HEK293 (cell line): ENCODE measurements around the gene SELENOO.

Experiments
- CTCF ChIA-PET: fragments of 350-600 bp; formaldehyde crosslinking; extraction: SDS; loops from one replicate; lab custom pipeline; 2021; ENCODE audit warnings: antibody characterized with exemption; lab: Yijun Ruan, JAX
- POLR2A ChIA-PET: fragments of 300-600 bp; formaldehyde crosslinking; extraction: SDS; loops from one replicate; lab custom pipeline; 2020; ENCODE audit warnings: antibody characterized with exemption, inconsistent platforms; lab: Yijun Ruan, JAX
- H3K27ac ChIP-seq: fragments of 200-500 bp; sonication (Bioruptor generic); 2 replicates; pipeline ENCODE4 v1.5.1; 2014; ENCODE audit warnings: low read depth, low read length, control low read depth, inconsistent platforms; ENCODE audit errors: extremely low read depth
- H3K36me3 ChIP-seq, 2 experiments: fragments of 200-500 bp in 1 of 2; sonication (Bioruptor generic) in 1 of 2; 1 replicate in 1 of 2; 2 replicates in 1 of 2; pipeline ENCODE4 v1.5.1; 2014 to 2017; ENCODE audit warnings: inconsistent platforms in 2 of 2, low read length in 2 of 2; ENCODE audit not compliant: control insufficient read depth in 2 of 2, insufficient read depth in 1 of 2
- H3K4me1 ChIP-seq: fragments of 200-500 bp; sonication (Bioruptor generic); 2 replicates; pipeline ENCODE4 v1.5.1; 2014; ENCODE audit warnings: mild to moderate bottlenecking, low read length, inconsistent platforms; ENCODE audit not compliant: control insufficient read depth, insufficient read depth
- H3K4me3 ChIP-seq: 2 replicates; pipeline ENCODE4 v1.5.1; 2011; ENCODE audit warnings: low read depth, mild to moderate bottlenecking, control low read depth, low read length, moderate library complexity
- H3K9me3 ChIP-seq: fragments of 200-500 bp; sonication (Bioruptor generic); 2 replicates; pipeline ENCODE4 v1.5.1; 2014; ENCODE audit warnings: low read depth, low read length, inconsistent platforms; ENCODE audit not compliant: control insufficient read depth, insufficient read depth
- EGR2 ChIP-seq: fragments of 450-650 bp; formaldehyde crosslinking; IDR thresholded peaks from 2 replicates; pipeline ENCODE4 v1.5.1; 2016; ENCODE audit warnings: low read depth, missing biosample characterization, missing genetic modification characterization
- ELK4 ChIP-seq: IDR thresholded peaks from 2 replicates; pipeline ENCODE4 v1.6.1; 2011; ENCODE audit warnings: mild to moderate bottlenecking, low read depth, low read length, borderline replicate concordance
- HOXA7 ChIP-seq: sonication (generic); formaldehyde crosslinking; IDR thresholded peaks from 2 replicates; pipeline ENCODE4 v1.8.1; 2022; ENCODE audit warnings: missing genetic modification reagents, borderline replicate concordance
- KLF16 ChIP-seq: fragments of 450-650 bp; formaldehyde crosslinking; IDR thresholded peaks from 2 replicates; pipeline ENCODE4 v1.5.1; 2017; ENCODE audit warnings: missing biosample characterization, missing genetic modification characterization
- SCRT1 ChIP-seq: fragments of 450-650 bp; formaldehyde crosslinking; IDR thresholded peaks from 2 replicates; pipeline ENCODE4 v1.5.1; 2016; ENCODE audit warnings: missing biosample characterization, missing genetic modification characterization, borderline replicate concordance
- TSHZ1 ChIP-seq: fragments of 450-650 bp; formaldehyde crosslinking; IDR thresholded peaks from 2 replicates; pipeline ENCODE4 v1.5.1; 2016; ENCODE audit warnings: missing biosample characterization, missing genetic modification characterization, borderline replicate concordance
- ZBTB48 ChIP-seq: fragments of 450-650 bp; formaldehyde crosslinking; IDR thresholded peaks from 2 replicates; pipeline ENCODE4 v1.5.1; 2016; ENCODE audit warnings: missing biosample characterization, missing genetic modification characterization
- ZFP3 ChIP-seq: fragments of 450-650 bp; formaldehyde crosslinking; IDR thresholded peaks from 2 replicates; pipeline ENCODE4 v1.5.1; 2016; ENCODE audit warnings: low read depth, missing biosample characterization, missing genetic modification characterization
- ZIC2 ChIP-seq: fragments of 450-650 bp; formaldehyde crosslinking; IDR thresholded peaks from 2 replicates; pipeline ENCODE4 v1.5.1; 2016; ENCODE audit warnings: missing biosample characterization, missing genetic modification characterization
- ZNF114 ChIP-seq: fragments of 450-650 bp; formaldehyde crosslinking; IDR thresholded peaks from 2 replicates; pipeline ENCODE4 v1.5.0; 2017; ENCODE audit warnings: missing biosample characterization, missing genetic modification characterization
- ZNF184 ChIP-seq: fragments of 450-650 bp; IDR thresholded peaks from 2 replicates; pipeline ENCODE4 v1.5.1; 2018; ENCODE audit warnings: missing biosample characterization, mild to moderate bottlenecking, missing genetic modification characterization
- ZNF248 ChIP-seq: fragments of 450-650 bp; formaldehyde crosslinking; IDR thresholded peaks from 2 replicates; pipeline ENCODE4 v1.5.1; 2017; ENCODE audit warnings: missing biosample characterization, missing genetic modification characterization
- ZNF335 ChIP-seq: fragments of 450-650 bp; formaldehyde crosslinking; conservative IDR thresholded peaks from 2 replicates; pipeline ENCODE4 v1.5.1; 2016; ENCODE audit warnings: missing biosample characterization, missing genetic modification characterization
- ZNF394 ChIP-seq: fragments of 450-650 bp; formaldehyde crosslinking; IDR thresholded peaks from 2 replicates; pipeline ENCODE4 v1.5.1; 2016; ENCODE audit warnings: missing biosample characterization, missing genetic modification characterization, mild to moderate bottlenecking, moderate library complexity, borderline replicate concordance
- ZNF518A ChIP-seq: fragments of 450-650 bp; formaldehyde crosslinking; conservative IDR thresholded peaks from 2 replicates; pipeline ENCODE4 v1.5.1; 2016; ENCODE audit warnings: low read depth, missing biosample characterization, missing genetic modification characterization
- ZNF529 ChIP-seq: fragments of 450-650 bp; formaldehyde crosslinking; IDR thresholded peaks from 2 replicates; pipeline ENCODE4 v1.5.1; 2017; ENCODE audit warnings: missing genetic modification characterization, missing biosample characterization; ENCODE audit not compliant: insufficient replicate concordance
- ZNF548 ChIP-seq: fragments of 450-650 bp; formaldehyde crosslinking; IDR thresholded peaks from 2 replicates; pipeline ENCODE4 v1.5.1; 2016; ENCODE audit warnings: missing biosample characterization, missing genetic modification characterization
- ZNF626 ChIP-seq: fragments of 450-650 bp; sonication (Bioruptor Pico); formaldehyde crosslinking; IDR thresholded peaks from 2 replicates; pipeline ENCODE4 v1.5.1; 2018; ENCODE audit warnings: missing biosample characterization, missing genetic modification characterization, inconsistent platforms
- ZNF629 ChIP-seq: fragments of 450-650 bp; formaldehyde crosslinking; IDR thresholded peaks from 2 replicates; pipeline ENCODE4 v1.5.1; 2017; ENCODE audit warnings: missing biosample characterization, missing genetic modification characterization
- ZNF747 ChIP-seq: fragments of 450-650 bp; formaldehyde crosslinking; IDR thresholded peaks from 2 replicates; pipeline ENCODE4 v1.5.1; 2016; ENCODE audit warnings: missing biosample characterization, missing genetic modification characterization

The SELENOO gene

GRCh38 chr22:50186761-50187523 is 13.9 kb upstream of the SELENOO start:
- peak overlapping the region; percentile 78 for H3K27ac ChIP-seq
- CTCF ChIA-PET = interaction anchor here (0.6 kb wide), 1 partner anchor 17 kb away, joined by 4 read pairs; no protein-coding TSS in a partner anchor
- TF ChIP-seq EGR2 (tag by site-specific recombination) (no peak), ZNF335 (tag by site-specific recombination) (peak; percentile 25), ZNF529 (tag by site-specific recombination) (no peak), HOXA7 (CRISPR knock-in tag) (no peak)
- TF ChIP-seq, all 188 proteins: peak for 1
- POLR2A ChIA-PET = no interaction called here
- H3K4me1 ChIP-seq = peaks cover 30% of the 10 kb centered on the region
- H3K36me3 ChIP-seq = peaks cover 4 to 19% of the 10 kb centered on the region in 2 experiments; a peak in 2 of 3 replicates
- peak overlapping the region; percentile 81 for H3K4me3 ChIP-seq
- no peaks in the 10 kb centered on the region for H3K9me3 ChIP-seq

GRCh38 chr22:50188356-50188755 is 12.5 kb upstream of the SELENOO start:
- H3K4me3 ChIP-seq = no peak overlapping the region
- no peak overlapping the region for H3K27ac ChIP-seq
- TF ChIP-seq ZBTB48 (tag by site-specific recombination) = 0 out of 2 replicates have a peak, but pooled peaks have one; percentile 19
- TF ChIP-seq ZNF518A = no peak
- TF ChIP-seq ZNF548 (tag by site-specific recombination) = no peak
- no peak for TF ChIP-seq ZNF626
- 0 out of 2 replicates have a peak, but pooled peaks have one; percentile 46 for TF ChIP-seq ZNF394 (tag by site-specific recombination)
- ChIA-PET POLR2A (interaction anchor here (0.6 kb wide), 2 partner anchors 75 to 137 kb away, joined by 3 to 7 read pairs; no protein-coding TSS in a partner anchor), CTCF (interaction anchor here (0.6 kb wide), 1 partner anchor 313 kb away, joined by 4 read pairs; no protein-coding TSS in a partner anchor)
- H3K9me3 ChIP-seq = no peaks in the 10 kb centered on the region
- peaks cover 4 to 34% of the 10 kb centered on the region in 2 experiments; a peak in 2 of 3 replicates for H3K36me3 ChIP-seq
- peaks cover 30% of the 10 kb centered on the region for H3K4me1 ChIP-seq

GRCh38 chr22:50189184-50189848 is 11.5 kb upstream of the SELENOO start:
- Histone ChIP-seq H3K4me3 (no peak overlapping the region), H3K9me3 (no peaks in the 10 kb centered on the region), H3K27ac (peak overlapping the region; percentile 40), H3K4me1 (peaks cover 30% of the 10 kb centered on the region), H3K36me3 (peaks cover 4 to 43% of the 10 kb centered on the region in 2 experiments; a peak in 2 of 3 replicates)
- CTCF ChIA-PET = interaction anchor here (1.3 to 2.5 kb wide), 4 partner anchors 10 to 41 kb away, joined by 3 to 10 read pairs (median 5); no protein-coding TSS in a partner anchor
- POLR2A ChIA-PET = no interaction called here
- no peak for TF ChIP-seq ZNF248 (tag by site-specific recombination)
- no peak for TF ChIP-seq ZFP3
- no peak for TF ChIP-seq SCRT1
- TF ChIP-seq ZIC2 (tag by site-specific recombination) = peak; percentile 53
- no peak for TF ChIP-seq KLF16 (tag by site-specific recombination)
- no peak for TF ChIP-seq ZNF747 (tag by site-specific recombination)
- TF ChIP-seq ELK4 = no peak
- no peak for TF ChIP-seq ZNF114 (tag by site-specific recombination)
- TF ChIP-seq ZNF629 = 0 out of 2 replicates have a peak, but pooled peaks have one; percentile 11
- TF ChIP-seq ZNF184 = no peak
- no peak for TF ChIP-seq TSHZ1 (tag by site-specific recombination)
